BJ (cell line): ENCODE results near the gene GGTLC2. TPM values are rescaled to one million over a fixed set of nuclear protein-coding genes. Genes with fewer than 3 reads are reported as not detected.
A peak's percentile ranks its signal among the peaks of the same experiment; 100 is the strongest.

Source experiments
- CTCF ChIA-PET: fragments of 350-600 bp; formaldehyde crosslinking; extraction: SDS; loops from one replicate; lab custom pipeline; 2021; ENCODE audit warnings: antibody characterized with exemption, inconsistent platforms; lab: Yijun Ruan, JAX
- POLR2A ChIA-PET: fragments of 300-600 bp; sonication (Branson Sonifier 250); formaldehyde crosslinking; extraction: SDS; loops from one replicate; lab custom pipeline; 2021; ENCODE audit warnings: antibody characterized with exemption; lab: Charles Lee
- DNase-seq: peaks from one replicate; pipeline ENCODE4 v3.0.0-alpha.2; 2011; ENCODE audit warnings: low read depth
- H3K27me3 ChIP-seq: 2 replicates; pipeline ENCODE4 v1.6.0; 2011; ENCODE audit warnings: low read length; ENCODE audit not compliant: control insufficient read depth, insufficient read depth
- H3K36me3 ChIP-seq: 2 replicates; pipeline ENCODE4 v1.5.1; 2011; ENCODE audit warnings: low read length; ENCODE audit not compliant: control insufficient read depth, insufficient read depth
- H3K4me3 ChIP-seq: 2 replicates; pipeline ENCODE4 v1.5.1; 2011; ENCODE audit warnings: low read depth, mild to moderate bottlenecking, control low read depth, low read length
- CTCF ChIP-seq: IDR thresholded peaks from 2 replicates; pipeline ENCODE4 v1.5.1; 2011; ENCODE audit warnings: low read depth, mild to moderate bottlenecking, control low read depth, inconsistent platforms, low read length, moderate library complexity; ENCODE audit not compliant: insufficient read depth
- polyA plus RNA-seq: library from polyadenylated mRNA; depleted of rRNA; stranded (reverse); fragments of >200 nt; gene quantifications from 2 replicates; pipeline ENCODE4 v1.2.3, GENCODE V29; 2011; rRNA removed
- small RNA-seq: library from RNA; depleted of rRNA; stranded (forward); fragments of <200 nt; gene quantifications from one replicate; pipeline ENCODE3, GENCODE V24; 2012; ENCODE audit warnings: low replicate concordance, low read depth; ENCODE audit not compliant: insufficient read length

GGTLC2 gene
- polyA plus RNA-seq, 1 experiment, result not detected

GRCh38 chr22:22692707-22693530, 48.5 kb downstream of the GGTLC2 start:
- ChIA-PET POLR2A (no interaction called here), CTCF (interaction anchor here (1.0 to 3.0 kb wide), 7 partner anchors 10 to 105 kb away, joined by 3 to 11 read pairs (median 5); no protein-coding TSS in a partner anchor)
- Histone ChIP-seq H3K4me3 (no peak overlapping the region), H3K27me3 (no peaks in the 10 kb centered on the region), H3K36me3 (no peaks in the 10 kb centered on the region)
- DNase-seq, result no peak
- peak; percentile 44 for TF ChIP-seq CTCF

GRCh38 chr22:22693531-22693884, 49.1 kb downstream of the GGTLC2 start:
- ChIA-PET CTCF (interaction anchor here (1.0 to 3.0 kb wide), 7 partner anchors 9 to 106 kb away, joined by 3 to 11 read pairs (median 3); no protein-coding TSS in a partner anchor), POLR2A (no interaction called here)
- DNase-seq, result no peak
- TF ChIP-seq CTCF, result no peak
- Histone ChIP-seq H3K36me3 (no peaks in the 10 kb centered on the region), H3K4me3 (no peak overlapping the region), H3K27me3 (no peaks in the 10 kb centered on the region)

GRCh38 chr22:22694106-22694505, 49.7 kb downstream of the GGTLC2 start:
- H3K27me3 ChIP-seq, result no peaks in the 10 kb centered on the region
- no peak for TF ChIP-seq CTCF
- H3K36me3 ChIP-seq, result no peaks in the 10 kb centered on the region
- ChIA-PET CTCF (interaction anchor here (0.5 to 1.7 kb wide), 6 partner anchors 10 to 468 kb away, joined by 3 to 5 read pairs (median 3); no protein-coding TSS in a partner anchor), POLR2A (no interaction called here)
- H3K4me3 ChIP-seq, result no peak overlapping the region
- no peak for DNase-seq

- ChIA-PET CTCF (no interaction called here), POLR2A (no interaction called here)
- Histone ChIP-seq H3K36me3 (no peaks in the 10 kb centered on the region), H3K27me3 (no peaks in the 10 kb centered on the region), H3K4me3 (no peak overlapping the region)
- TF ChIP-seq CTCF, result no peak
- DNase-seq, result no peak
Measured at GRCh38 chr22:22696104-22696503, 51.7 kb downstream of the GGTLC2 start.

Small RNA genes within 50 kb of the gene (small RNA-seq; reads per million reads assigned to genes)
- gene AC244250.2, result not detected
- not detected for gene IGLV3-29
- gene IGLVVI-25-1, result not detected

Other genes starting within 250 kb of the GGTLC2 start
- 0.58 and 1.2 TPM in 2 replicates for gene ZNF280B, start 135.9 kb upstream of the GGTLC2 start, polyA plus RNA-seq
- gene ZNF280A, start 124.3 kb upstream of the GGTLC2 start, polyA plus RNA-seq, result not detected in 2 replicates
- gene PRAME, start 85.3 kb upstream of the GGTLC2 start, polyA plus RNA-seq, result 0.15 TPM in 1 of 2 replicates, not detected in the other
- gene IGLL5, start 243.2 kb downstream of the GGTLC2 start, polyA plus RNA-seq, result not detected in 2 replicates